ENCODE data around the gene RPL22.

The RPL22 gene

GRCh38 chr1:6166655-6167390, 32.6 kb downstream of the RPL22 start:
- Histone ChIP-seq H3K27ac (no peak overlapping the region), H3K4me3 (no peak overlapping the region)
- no peak for DNase-seq (ENCODE audit: low spot score)
- TF ChIP-seq CTCF (IDR thresholded peaks at IDR 0.05), result no peak

- DNase-seq (ENCODE audit: low spot score), result no peak
- H3K4me3 ChIP-seq, result no peak overlapping the region
- no peak overlapping the region for H3K27ac ChIP-seq
- no peak for TF ChIP-seq CTCF (IDR thresholded peaks at IDR 0.05)
Measured at GRCh38 chr1:6166221-6166620, 33.2 kb downstream of the RPL22 start.

- TF ChIP-seq CTCF (IDR thresholded peaks at IDR 0.05), result no peak
- Histone ChIP-seq H3K4me3 (no peak overlapping the region), H3K27ac (no peak overlapping the region)
- no peak for DNase-seq (ENCODE audit: low spot score)
Measured at GRCh38 chr1:6165441-6165985, 33.9 kb downstream of the RPL22 start.

- no peak for TF ChIP-seq CTCF (IDR thresholded peaks at IDR 0.05)
- DNase-seq (ENCODE audit: low spot score), result no peak
- Histone ChIP-seq H3K27ac (no peak overlapping the region), H3K4me3 (no peak overlapping the region)
Measured at GRCh38 chr1:6165027-6165426, 34.4 kb downstream of the RPL22 start.

- Histone ChIP-seq H3K4me3 (no peak overlapping the region), H3K27ac (no peak overlapping the region)
- TF ChIP-seq CTCF (IDR thresholded peaks at IDR 0.05), result no peak
- no peak for DNase-seq (ENCODE audit: low spot score)
Measured at GRCh38 chr1:6163973-6164617, 35.3 kb downstream of the RPL22 start.

- no peak for DNase-seq (ENCODE audit: low spot score)
- H3K4me3 ChIP-seq, result no peak overlapping the region
- no peak overlapping the region for H3K27ac ChIP-seq
- TF ChIP-seq CTCF (IDR thresholded peaks at IDR 0.05), result no peak
Measured at GRCh38 chr1:6163191-6163972, 36.0 kb downstream of the RPL22 start.

Measured in coronary artery (tissue), 2 donors.